ENCODE results near the gene PAQR5. TPM values are rescaled to one million over a fixed set of nuclear protein-coding genes. Genes with fewer than 3 reads are reported as not detected.
"Not testable (repeated sequence)": the region's sequence is repeated elsewhere in the genome, so short reads cannot be mapped to it uniquely, and the experiment has no call there.

PAQR5 gene
- total and polyA plus RNA-seq, 2 donors (not counting 3 experiments of a cell fraction or from before 2014, with no cell fraction given) = 0.08 to 0.09 TPM

DNA sequence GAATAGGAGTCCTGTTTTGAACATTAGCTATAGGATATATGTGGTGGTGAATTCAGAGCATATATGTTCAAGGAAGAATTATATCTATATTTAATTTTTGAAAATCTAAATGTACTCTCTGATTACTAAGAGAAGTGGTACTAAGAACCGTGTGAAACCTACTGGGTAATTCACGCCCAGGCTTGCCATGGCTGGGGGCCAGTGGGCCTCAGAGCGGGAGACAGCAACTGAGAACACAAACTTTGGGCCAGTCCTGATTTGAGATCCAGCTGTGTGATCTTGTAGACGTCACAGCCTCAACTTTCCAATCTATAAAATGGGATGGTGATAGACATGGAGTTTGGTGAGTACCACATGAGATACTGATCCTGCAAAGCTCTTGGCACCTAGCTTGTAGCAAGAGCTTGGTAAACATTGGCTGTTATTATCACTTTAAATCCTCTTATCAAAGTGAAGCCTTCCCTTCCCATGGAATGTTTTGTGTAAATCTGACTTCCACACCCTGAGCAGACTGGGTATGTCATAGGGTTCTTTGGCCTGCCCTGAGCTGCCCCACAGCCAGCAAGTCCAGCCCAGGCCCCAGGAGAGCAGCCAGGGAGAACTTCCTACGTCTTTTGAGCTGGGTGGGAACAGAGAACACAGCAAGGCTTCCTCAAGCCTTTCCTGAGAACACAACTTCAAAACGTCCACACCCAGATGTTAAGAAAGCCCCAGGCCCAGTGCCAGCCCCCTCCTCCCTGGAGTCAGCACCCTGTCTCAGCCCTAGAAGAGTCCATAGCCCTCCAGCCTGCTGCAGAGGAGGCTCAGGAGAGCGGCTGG, 8.2 kb upstream of the PAQR5 start:
- H3K4me1 ChIP-seq (ENCODE audit: control insufficient read depth, extremely low read depth, insufficient read depth, low read length) = no peaks in the 10 kb centered on the region
- TF ChIP-seq, protein P1, sequence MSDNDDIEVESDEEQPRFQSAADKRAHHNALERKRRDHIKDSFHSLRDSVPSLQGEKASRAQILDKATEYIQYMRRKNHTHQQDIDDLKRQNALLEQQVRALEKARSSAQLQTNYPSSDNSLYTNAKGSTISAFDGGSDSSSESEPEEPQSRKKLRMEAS (IDR thresholded peaks at IDR 0.05; ENCODE audit: insufficient read depth, insufficient read length) = no peak
- TF ChIP-seq, protein P2, sequence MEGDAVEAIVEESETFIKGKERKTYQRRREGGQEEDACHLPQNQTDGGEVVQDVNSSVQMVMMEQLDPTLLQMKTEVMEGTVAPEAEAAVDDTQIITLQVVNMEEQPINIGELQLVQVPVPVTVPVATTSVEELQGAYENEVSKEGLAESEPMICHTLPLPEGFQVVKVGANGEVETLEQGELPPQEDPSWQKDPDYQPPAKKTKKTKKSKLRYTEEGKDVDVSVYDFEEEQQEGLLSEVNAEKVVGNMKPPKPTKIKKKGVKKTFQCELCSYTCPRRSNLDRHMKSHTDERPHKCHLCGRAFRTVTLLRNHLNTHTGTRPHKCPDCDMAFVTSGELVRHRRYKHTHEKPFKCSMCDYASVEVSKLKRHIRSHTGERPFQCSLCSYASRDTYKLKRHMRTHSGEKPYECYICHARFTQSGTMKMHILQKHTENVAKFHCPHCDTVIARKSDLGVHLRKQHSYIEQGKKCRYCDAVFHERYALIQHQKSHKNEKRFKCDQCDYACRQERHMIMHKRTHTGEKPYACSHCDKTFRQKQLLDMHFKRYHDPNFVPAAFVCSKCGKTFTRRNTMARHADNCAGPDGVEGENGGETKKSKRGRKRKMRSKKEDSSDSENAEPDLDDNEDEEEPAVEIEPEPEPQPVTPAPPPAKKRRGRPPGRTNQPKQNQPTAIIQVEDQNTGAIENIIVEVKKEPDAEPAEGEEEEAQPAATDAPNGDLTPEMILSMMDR (IDR thresholded peaks at IDR 0.05; ENCODE audit: extremely low read depth in 1 of 2, insufficient read depth in 1 of 2, low read depth in 1 of 2, low read length in 2 of 2) = no peak
- no peak for TF ChIP-seq MYC (IDR thresholded peaks at IDR 0.05; ENCODE audit: low read depth, low read length)
- no peak for TF ChIP-seq POLR2A (IDR thresholded peaks at IDR 0.05; ENCODE audit: low read depth, low read length)
- no peak for TF ChIP-seq POLR2AphosphoS5 (IDR thresholded peaks at IDR 0.05; ENCODE audit: insufficient read depth, low read depth, low read length)
- no peak for TF ChIP-seq EZH2 (IDR thresholded peaks at IDR 0.05; ENCODE audit: borderline replicate concordance, low read depth, low read length, severe bottlenecking)
- TF ChIP-seq JUN (IDR thresholded peaks at IDR 0.05; ENCODE audit: borderline replicate concordance, insufficient read depth, insufficient read length, low read depth) = no peak
- intact Hi-C loops (cut with micrococcal nuclease) = no loop called here
- DNase-seq (ENCODE audit: low read depth, low spot score) = no peak
- H3K9ac ChIP-seq (replicated peaks; ENCODE audit: extremely low read depth, insufficient read depth, low read length) = no peak overlapping the region
- H3K9me1 ChIP-seq (replicated peaks; ENCODE audit: control insufficient read depth, extremely low read depth, insufficient read depth, low read length) = no peaks in the 10 kb centered on the region
- no TSS peak for BruUV-seq (replicated peaks)
- H3K4me2 ChIP-seq (ENCODE audit: insufficient read depth, low read length) = no peak overlapping the region
- H3K27me3 ChIP-seq (ENCODE audit: control insufficient read depth in 2 of 2, insufficient read depth in 2 of 2, low read length in 2 of 2) = peaks cover 0 to 4% of the 10 kb centered on the region in 2 experiments
- FAIRE-seq = no peak
- H3K79me2 ChIP-seq (ENCODE audit: control insufficient read depth, insufficient read depth, low read length) = no peaks in the 10 kb centered on the region
- dilution Hi-C loops (cut with MboI; ENCODE audit: extremely low pct_ligation_motif_present, low sequenced_read_pairs) = no loop called here
- H4K20me1 ChIP-seq (replicated peaks; ENCODE audit: control insufficient read depth, extremely low read depth, insufficient read depth, low read length) = no peaks in the 10 kb centered on the region
- H3K9me3 ChIP-seq (replicated peaks; ENCODE audit: control insufficient read depth, insufficient read depth, low read length) = no peaks in the 10 kb centered on the region
- ChIA-PET POLR2A (no interaction called here), CTCF (interaction anchor here (1.3 to 2.5 kb wide), 2 partner anchors 14 kb away, joined by 3 to 6 read pairs; no protein-coding TSS in a partner anchor)
- no peaks in the 10 kb centered on the region for H3K36me3 ChIP-seq (ENCODE audit: control insufficient read depth in 2 of 2, extremely low read depth in 1 of 2, insufficient read depth in 2 of 2, low read length in 2 of 2)
- H3K4me3 ChIP-seq (replicated peaks in 1 of 3; ENCODE audit: insufficient read depth in 1 of 3, low read depth in 1 of 3, low read length in 3 of 3) = no peak overlapping the region
- H3K27ac ChIP-seq (ENCODE audit: insufficient read depth, low read depth, low read length) = no peak overlapping the region
- no peak overlapping the region for H2AFZ ChIP-seq (ENCODE audit: low read depth, low read length)

DNA sequence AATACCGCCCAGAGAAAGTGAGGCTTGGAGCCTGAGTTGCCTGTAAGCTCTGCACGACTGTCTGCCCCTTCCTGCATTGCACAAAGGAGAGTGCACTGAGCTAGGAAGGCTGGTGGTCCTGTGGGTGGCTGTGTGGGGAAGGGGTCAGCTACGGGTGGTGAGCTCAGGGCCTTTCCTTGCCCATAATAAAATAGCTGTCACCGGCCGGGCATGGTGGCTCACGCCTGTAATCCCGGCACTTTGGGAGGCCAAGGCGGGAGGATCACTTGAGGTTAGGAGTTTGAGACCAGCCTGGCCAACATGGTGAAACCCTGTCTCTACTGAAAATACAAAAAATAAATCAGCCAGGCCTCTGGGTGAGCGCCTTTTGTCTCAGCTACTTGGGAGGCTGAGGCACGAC, 7.1 kb upstream of the PAQR5 start:
- H3K4me2 ChIP-seq (ENCODE audit: insufficient read depth, low read length); H3K79me2 ChIP-seq (ENCODE audit: control insufficient read depth, insufficient read depth, low read length); H3K27me3 ChIP-seq (ENCODE audit: control insufficient read depth in 2 of 2, insufficient read depth in 2 of 2, low read length in 2 of 2); H3K9me3 ChIP-seq (replicated peaks; ENCODE audit: control insufficient read depth, insufficient read depth, low read length); POLR2A ChIA-PET; H3K9ac ChIP-seq (replicated peaks; ENCODE audit: extremely low read depth, insufficient read depth, low read length); H3K27ac ChIP-seq (ENCODE audit: insufficient read depth, low read depth, low read length); intact Hi-C loops (cut with micrococcal nuclease); H3K4me3 ChIP-seq (replicated peaks in 1 of 3; ENCODE audit: insufficient read depth in 1 of 3, low read depth in 1 of 3, low read length in 3 of 3); H2AFZ ChIP-seq (ENCODE audit: low read depth, low read length); BruUV-seq (replicated peaks); dilution Hi-C loops (cut with MboI; ENCODE audit: extremely low pct_ligation_motif_present, low sequenced_read_pairs); FAIRE-seq; H3K4me1 ChIP-seq (ENCODE audit: control insufficient read depth, extremely low read depth, insufficient read depth, low read length); H3K36me3 ChIP-seq (ENCODE audit: control insufficient read depth in 2 of 2, extremely low read depth in 1 of 2, insufficient read depth in 2 of 2, low read length in 2 of 2); H4K20me1 ChIP-seq (replicated peaks; ENCODE audit: control insufficient read depth, extremely low read depth, insufficient read depth, low read length); H3K9me1 ChIP-seq (replicated peaks; ENCODE audit: control insufficient read depth, extremely low read depth, insufficient read depth, low read length); DNase-seq (ENCODE audit: low read depth, low spot score): not testable (repeated sequence)
- CTCF ChIA-PET = interaction anchor here (1.3 kb wide), 1 partner anchor 13 kb away, joined by 3 read pairs; no protein-coding TSS in a partner anchor

Data from endothelial cell of umbilical vein (primary cell).